Ishikawa (cell line): ENCODE results near the gene HHIPL1.

Experiments
- CEBPB ChIP-seq: IDR thresholded peaks from 2 replicates; pipeline ENCODE4 v1.6.1; 2012
- CREB1 ChIP-seq: IDR thresholded peaks from 2 replicates; pipeline ENCODE4 v1.6.1; 2012; ENCODE audit warnings: low read depth
- EGR1 ChIP-seq: IDR thresholded peaks from 2 replicates; pipeline ENCODE4 v1.6.1; 2012
- EP300 ChIP-seq: IDR thresholded peaks from 2 replicates; pipeline ENCODE4 v1.6.1; 2012; ENCODE audit warnings: borderline replicate concordance
- FOXM1 ChIP-seq: IDR thresholded peaks from 2 replicates; pipeline ENCODE4 v1.6.1; 2012; ENCODE audit warnings: low read depth, borderline replicate concordance
- MAX ChIP-seq: IDR thresholded peaks from 2 replicates; pipeline ENCODE4 v1.6.1; 2012
- NFIC ChIP-seq: IDR thresholded peaks from 2 replicates; pipeline ENCODE4 v1.6.1; 2012
- RAD21 ChIP-seq: IDR thresholded peaks from 2 replicates; pipeline ENCODE4 v1.6.1; 2012; ENCODE audit warnings: low read depth
- REST ChIP-seq: IDR thresholded peaks from 2 replicates; pipeline ENCODE4 v1.6.1; 2012; ENCODE audit warnings: low read depth, mild to moderate bottlenecking
- TAF1 ChIP-seq: IDR thresholded peaks from 2 replicates; pipeline ENCODE4 v1.6.1; 2012; ENCODE audit warnings: low read depth, mild to moderate bottlenecking
- TCF12 ChIP-seq: IDR thresholded peaks from 2 replicates; pipeline ENCODE4 v1.6.1; 2012; ENCODE audit warnings: low read depth
- TEAD4 ChIP-seq: IDR thresholded peaks from 2 replicates; pipeline ENCODE4 v1.6.1; 2012
- USF1 ChIP-seq: IDR thresholded peaks from 2 replicates; pipeline ENCODE4 v1.6.1; 2012
- YY1 ChIP-seq: IDR thresholded peaks from 2 replicates; pipeline ENCODE4 v1.6.1; 2012; ENCODE audit warnings: low read depth
- ZBTB7A ChIP-seq: IDR thresholded peaks from 2 replicates; pipeline ENCODE4 v1.6.1; 2012; ENCODE audit warnings: low read depth

Gene HHIPL1

GRCh38 chr14:99632410-99633035, 12.4 kb upstream of the HHIPL1 start:
- no peak for TF ChIP-seq RAD21
- TF ChIP-seq CEBPB, result no peak
- no peak for TF ChIP-seq MAX
- no peak for TF ChIP-seq YY1
- TF ChIP-seq CREB1, result no peak
- no peak for TF ChIP-seq EP300
- TF ChIP-seq FOXM1, result no peak
- no peak for TF ChIP-seq TAF1
- no peak for TF ChIP-seq USF1
- no peak for TF ChIP-seq NFIC
- no peak for TF ChIP-seq TCF12
- TF ChIP-seq TEAD4, result no peak
- no peak for TF ChIP-seq ZBTB7A

GRCh38 chr14:99633141-99633540, 11.8 kb upstream of the HHIPL1 start:
- TF ChIP-seq USF1 (no peak), ZBTB7A (no peak), TEAD4 (no peak), YY1 (no peak), CREB1 (no peak), TCF12 (no peak), EP300 (no peak), TAF1 (no peak)

- TF ChIP-seq EGR1 (no peak), FOXM1 (no peak), MAX (no peak), YY1 (no peak), ZBTB7A (no peak), RAD21 (no peak), REST (no peak), USF1 (no peak), TEAD4 (no peak), EP300 (no peak), CEBPB (no peak), NFIC (no peak), TAF1 (no peak), CREB1 (no peak), TCF12 (no peak)
Measured at GRCh38 chr14:99633918-99634317, 11.0 kb upstream of the HHIPL1 start.

- TF ChIP-seq CEBPB, result no peak
- no peak for TF ChIP-seq TCF12
- no peak for TF ChIP-seq REST
- no peak for TF ChIP-seq EGR1
- TF ChIP-seq YY1, result no peak
- no peak for TF ChIP-seq CREB1
- TF ChIP-seq TEAD4, result no peak
- no peak for TF ChIP-seq EP300
- TF ChIP-seq ZBTB7A, result no peak
- no peak for TF ChIP-seq USF1
Measured at GRCh38 chr14:99634443-99634842, 10.5 kb upstream of the HHIPL1 start.

GRCh38 chr14:99635116-99635515, 9.8 kb upstream of the HHIPL1 start:
- TF ChIP-seq TCF12 (no peak), CREB1 (no peak), EP300 (no peak), ZBTB7A (no peak), USF1 (no peak), CEBPB (no peak), MAX (no peak), YY1 (no peak)
